GM23248 (cell line): ENCODE measurements around the gene ATXN7. TPM values are rescaled to one million over a fixed set of nuclear protein-coding genes. Genes with fewer than 3 reads are reported as not detected.

ENCODE experiments used
- DNase-seq: peaks from one replicate; pipeline ENCODE4 v3.0.0-alpha.2; 2015
- H2AFZ ChIP-seq: fragments of 200-600 bp; sonication (generic); 2 replicates; pipeline ENCODE4 v1.6.1; 2016; ENCODE audit warnings: antibody characterized with exemption
- H3F3A ChIP-seq: fragments of 200-600 bp; sonication (generic); 2 replicates; pipeline ENCODE4 v1.6.1; 2016; ENCODE audit warnings: mild to moderate bottlenecking, antibody characterized with exemption, mixed run types; ENCODE audit not compliant: insufficient read depth
- H3K27ac ChIP-seq: fragments of 200-600 bp; sonication (generic); 2 replicates; pipeline ENCODE4 v1.5.1; 2016; ENCODE audit warnings: mild to moderate bottlenecking
- H3K27me3 ChIP-seq: fragments of 200-600 bp; sonication (generic); replicated peaks from 2 replicates; pipeline ENCODE4 v1.6.1; 2016; ENCODE audit warnings: mild to moderate bottlenecking; ENCODE audit not compliant: insufficient read depth
- H3K36me3 ChIP-seq: fragments of 200-600 bp; sonication (generic); 2 replicates; pipeline ENCODE4 v1.6.1; 2016; ENCODE audit warnings: low read depth, mild to moderate bottlenecking
- H3K4me1 ChIP-seq: fragments of 200-600 bp; sonication (generic); 2 replicates; pipeline ENCODE4 v1.6.1; 2016; ENCODE audit warnings: mild to moderate bottlenecking; ENCODE audit not compliant: insufficient read depth
- H3K4me2 ChIP-seq: fragments of 200-600 bp; sonication (generic); one replicate; pipeline ENCODE4 v1.6.1; 2016; ENCODE audit warnings: mild to moderate bottlenecking; ENCODE audit not compliant: unreplicated experiment
- H3K4me3 ChIP-seq: fragments of 200-600 bp; sonication (generic); 2 replicates; pipeline ENCODE4 v1.5.1; 2016; ENCODE audit warnings: mild to moderate bottlenecking
- H3K79me2 ChIP-seq: fragments of 200-600 bp; sonication (generic); 2 replicates; pipeline ENCODE4 v1.6.1; 2016; ENCODE audit warnings: mild to moderate bottlenecking; ENCODE audit not compliant: insufficient read depth
- H3K9ac ChIP-seq: fragments of 200-600 bp; sonication (generic); 2 replicates; pipeline ENCODE4 v1.6.1; 2016; ENCODE audit warnings: mild to moderate bottlenecking
- H3K9me2 ChIP-seq: fragments of 200-600 bp; sonication (generic); 2 replicates; pipeline ENCODE4 v1.6.1; 2016; ENCODE audit warnings: mixed run types, mild to moderate bottlenecking, moderate library complexity; ENCODE audit not compliant: insufficient read depth
- H3K9me3 ChIP-seq: fragments of 200-600 bp; sonication (generic); one replicate; pipeline ENCODE4 v1.6.1; 2017; ENCODE audit warnings: low read depth
- H4K20me1 ChIP-seq: fragments of 200-600 bp; sonication (generic); 2 replicates; pipeline ENCODE4 v1.6.0; 2016; ENCODE audit not compliant: insufficient read depth
- EZH2 ChIP-seq: fragments of 200-600 bp; sonication (generic); IDR thresholded peaks from 2 replicates; pipeline ENCODE4 v1.6.1; 2018; ENCODE audit warnings: antibody characterized with exemption, mild to moderate bottlenecking; ENCODE audit not compliant: insufficient read depth, poor library complexity, severe bottlenecking
- EZH2phosphoT487 ChIP-seq: fragments of 200-600 bp; sonication (generic); IDR thresholded peaks from 2 replicates; pipeline ENCODE4 v1.6.1; 2018; ENCODE audit warnings: antibody characterized with exemption, moderate library complexity, mild to moderate bottlenecking, low read depth; ENCODE audit not compliant: insufficient read depth
- WGBS, 2 experiments: methylation state at CpG; one replicate each; pipeline ENCODE4 v1.1.6; 2015 to 2017; ENCODE audit warnings: low lambda C conversion rate in 2 of 2, low coverage in 1 of 2; ENCODE audit errors: missing lambda C conversion rate in 2 of 2; 5-methylcytosine and 5-hydroxymethylcytosine counted together
- in situ Hi-C: fragments of 300-500 bp; cut with MboI; formaldehyde crosslinking; loops from 2 replicates; pipeline ENCODE4 v1.15.0; 2020
- polyA plus RNA-seq: library from polyadenylated mRNA; unstranded; fragments of >200 nt; fragmentation: Nextera tagmentation; extraction: Ambion mirVana; gene quantifications from 2 replicates; pipeline ENCODE4 v1.2.1, GENCODE V29; 2016
- total RNA-seq: library from RNA; depleted of rRNA; stranded (reverse); fragments of >200 nt; shearing (Covaris generic); gene quantifications from 2 replicates; pipeline ENCODE4 v1.2.3, GENCODE V29; 2014

The ATXN7 gene
- total and polyA plus RNA-seq, 2 experiments from 2014 or later = 2.4 to 3.9 TPM

DNA sequence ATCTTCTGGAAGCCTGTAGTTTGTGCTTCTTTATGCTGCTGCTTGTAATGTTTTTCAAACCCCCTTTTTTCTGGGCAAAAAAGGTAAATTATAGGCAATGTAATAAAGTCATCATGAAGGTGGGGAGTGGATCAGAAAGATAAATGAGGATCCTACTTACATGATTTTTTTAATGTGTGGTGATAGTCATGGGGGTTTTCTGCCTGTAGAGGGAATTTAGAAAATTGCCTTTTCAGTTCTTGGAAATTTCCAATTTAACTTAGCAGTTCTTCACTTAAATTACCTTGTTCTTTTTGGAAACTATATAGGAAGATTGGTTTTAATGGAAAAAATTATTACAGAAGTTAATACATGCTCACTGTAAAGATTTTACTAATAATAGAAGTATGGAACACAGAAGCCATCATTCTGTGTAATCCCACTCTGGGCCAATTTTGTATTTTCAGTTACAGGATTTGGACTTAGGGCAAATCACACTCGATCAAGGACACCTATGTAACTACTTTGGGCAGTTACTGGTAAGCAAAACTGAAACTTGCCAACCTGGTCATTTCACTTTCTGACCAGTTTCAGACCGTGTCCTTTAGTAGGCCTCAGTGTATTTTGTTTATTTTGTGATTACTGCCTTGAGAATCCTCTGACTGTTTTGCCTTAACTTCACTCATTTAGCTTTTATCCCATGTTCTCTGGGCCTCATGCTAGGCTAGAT is 59.0 kb downstream of the ATXN7 start:
- Histone ChIP-seq H3K9me3 (no peaks in the 10 kb centered on the region), H3K4me2 (no peak overlapping the region), H3F3A (peaks cover 20% of the 10 kb centered on the region), H3K79me2 (peaks cover 97% of the 10 kb centered on the region), H3K36me3 (peaks cover 29% of the 10 kb centered on the region), H3K27me3 (no peaks in the 10 kb centered on the region), H3K27ac (no peak overlapping the region), H2AFZ (no peak overlapping the region), H4K20me1 (peaks cover 9% of the 10 kb centered on the region; the same call in 1 of the 2 replicates), H3K9me2 (no peaks in the 10 kb centered on the region), H3K9ac (no peak overlapping the region), H3K4me1 (peaks cover 11% of the 10 kb centered on the region), H3K4me3 (no peak overlapping the region)
- 79 to 84% methylated on average over 2 of the region's 2 CpGs for WGBS, 2 experiments
- TF ChIP-seq EZH2phosphoT487 (no peak), EZH2 (no peak)
- no peak for DNase-seq
- in situ Hi-C loops = no loop called here

DNA sequence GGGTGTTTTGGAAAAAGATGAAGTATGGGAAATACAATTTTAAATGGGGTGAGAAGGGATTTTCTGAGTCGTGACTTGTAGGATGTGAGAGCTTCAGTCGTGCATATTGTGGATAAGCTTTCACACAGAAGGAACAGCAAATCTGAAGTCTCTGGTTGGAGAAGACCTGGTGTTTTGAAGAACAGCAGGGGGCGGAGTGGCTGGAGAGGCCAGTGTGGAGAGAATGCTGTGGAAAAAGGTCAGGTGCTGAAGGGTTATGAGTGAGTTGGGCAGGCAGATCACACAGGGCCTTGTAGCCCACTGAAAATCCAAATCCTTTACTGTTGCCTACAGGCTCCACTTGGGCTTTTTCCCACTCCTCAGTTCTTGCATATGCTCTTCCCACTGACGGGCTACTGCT is 62.6 kb downstream of the ATXN7 start:
- H3K27me3 ChIP-seq = no peaks in the 10 kb centered on the region
- no peak for TF ChIP-seq EZH2
- TF ChIP-seq EZH2phosphoT487 = no peak
- no peak overlapping the region for H3K9ac ChIP-seq
- peaks cover 4% of the 10 kb centered on the region; the same call in 1 of the 2 replicates for H3F3A ChIP-seq
- in situ Hi-C loops = no loop called here
- no peak overlapping the region for H3K4me2 ChIP-seq
- H3K4me1 ChIP-seq = no peaks in the 10 kb centered on the region
- 97 to 99% methylated on average over 4 of the region's 4 CpGs for WGBS, 2 experiments
- no peak for DNase-seq
- H4K20me1 ChIP-seq = 0 out of 2 replicates have a peak, but pooled peaks cover 4% of the 10 kb centered on the region
- H3K9me2 ChIP-seq = no peaks in the 10 kb centered on the region
- H3K36me3 ChIP-seq = peaks cover 18% of the 10 kb centered on the region; the same call in 1 of the 2 replicates
- H3K27ac ChIP-seq = no peak overlapping the region
- no peak overlapping the region for H2AFZ ChIP-seq
- peaks cover 100% of the 10 kb centered on the region for H3K79me2 ChIP-seq
- H3K4me3 ChIP-seq = no peak overlapping the region
- no peaks in the 10 kb centered on the region for H3K9me3 ChIP-seq

DNA sequence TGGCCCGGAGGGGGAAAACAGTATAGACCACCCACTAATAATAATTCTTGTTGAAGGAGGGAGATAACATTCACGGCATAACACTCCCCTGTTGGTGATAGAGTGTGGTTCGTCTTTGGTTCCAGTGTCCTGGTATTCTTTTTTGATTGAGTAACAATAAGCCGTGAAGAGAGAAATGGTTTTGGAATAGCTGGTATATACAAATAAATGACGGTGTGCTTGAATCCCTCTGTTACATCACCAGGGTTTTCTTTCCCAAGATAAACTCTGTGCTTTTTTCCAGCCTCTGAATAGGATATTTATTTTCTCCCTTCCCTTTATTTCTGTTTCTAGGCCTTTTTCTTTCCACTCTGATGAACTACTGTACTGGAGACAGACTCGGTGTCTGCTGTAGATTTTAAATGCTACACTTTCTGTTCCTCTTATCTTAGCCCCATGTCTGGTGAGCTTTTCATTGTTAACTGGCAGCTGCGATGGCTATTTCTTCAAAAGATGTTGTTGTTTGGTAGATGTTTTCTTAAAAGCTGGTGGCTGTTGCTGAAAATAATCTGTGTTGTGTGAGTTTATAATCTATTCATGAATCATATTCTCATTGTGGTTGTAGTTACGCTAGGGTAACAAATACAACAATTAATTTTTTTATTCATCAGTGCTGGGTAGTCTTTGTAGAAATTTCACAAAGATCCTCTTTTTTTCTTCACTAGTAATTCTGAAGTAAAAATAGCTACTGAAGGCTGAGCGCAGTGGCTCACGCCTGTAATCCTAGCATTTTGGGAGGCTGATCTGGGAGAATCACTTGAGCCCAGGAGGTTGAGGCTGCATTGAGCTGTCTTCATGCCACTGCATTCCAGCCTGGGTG is 64.0 kb downstream of the ATXN7 start:
- H3K27ac ChIP-seq = no peak overlapping the region
- H3K9me2 ChIP-seq = no peaks in the 10 kb centered on the region
- no peak for DNase-seq
- H3K9me3 ChIP-seq = no peaks in the 10 kb centered on the region
- TF ChIP-seq EZH2 (no peak), EZH2phosphoT487 (no peak)
- in situ Hi-C loops = no loop called here
- 95% methylated on average over 10 of the region's 10 CpGs for WGBS, 2 experiments
- peaks cover 15% of the 10 kb centered on the region; the same call in 1 of the 2 replicates for H3F3A ChIP-seq
- no peak overlapping the region for H3K9ac ChIP-seq
- H4K20me1 ChIP-seq = peaks cover 4% of the 10 kb centered on the region; the same call in 1 of the 2 replicates
- H3K36me3 ChIP-seq = peaks cover 14% of the 10 kb centered on the region; the same call in 1 of the 2 replicates
- H3K4me1 ChIP-seq = 0 out of 2 replicates have a peak, but pooled peaks cover under 1% of the 10 kb centered on the region
- no peaks in the 10 kb centered on the region for H3K27me3 ChIP-seq
- no peak overlapping the region for H3K4me3 ChIP-seq
- H3K79me2 ChIP-seq = peaks cover 100% of the 10 kb centered on the region
- H3K4me2 ChIP-seq = no peak overlapping the region
- H2AFZ ChIP-seq = no peak overlapping the region

DNA sequence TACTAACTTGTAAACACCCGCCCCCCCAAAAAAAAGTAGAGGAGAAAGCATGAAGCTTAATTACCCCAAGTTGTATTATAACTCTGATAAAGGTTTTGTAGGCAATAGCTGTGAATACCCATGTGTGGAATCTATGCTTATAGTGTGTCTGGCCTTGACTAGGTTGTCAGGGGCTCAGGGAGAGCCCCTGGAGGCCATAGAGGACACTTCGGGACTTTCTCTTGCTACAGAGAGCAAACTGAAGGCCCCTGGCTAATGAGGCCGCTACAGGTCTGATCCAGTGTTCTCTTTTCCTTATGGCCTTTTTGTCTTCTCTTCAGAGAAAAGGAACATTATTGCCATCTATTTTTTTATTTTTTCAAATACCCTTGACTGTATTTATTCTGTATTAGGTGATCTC is 67.6 kb downstream of the ATXN7 start:
- WGBS, 2 experiments = 96 to 100% methylated on average over 3 of the region's 3 CpGs
- DNase-seq = no peak
- Histone ChIP-seq H3F3A (peaks cover 52% of the 10 kb centered on the region), H3K36me3 (peaks cover 9% of the 10 kb centered on the region; the same call in 1 of the 2 replicates), H3K9ac (no peak overlapping the region), H2AFZ (no peak overlapping the region), H3K4me3 (no peak overlapping the region), H3K79me2 (peaks cover 93% of the 10 kb centered on the region), H3K27me3 (no peaks in the 10 kb centered on the region), H3K4me1 (peaks cover 24% of the 10 kb centered on the region), H3K9me2 (no peaks in the 10 kb centered on the region), H3K27ac (no peak overlapping the region), H3K9me3 (no peaks in the 10 kb centered on the region), H3K4me2 (no peak overlapping the region), H4K20me1 (peaks cover 10% of the 10 kb centered on the region)
- TF ChIP-seq EZH2 = no peak
- TF ChIP-seq EZH2phosphoT487 = no peak
- in situ Hi-C loops = no loop called here
